ENCODE data around the gene KCNH1. TPM values are rescaled to one million over a fixed set of nuclear protein-coding genes. Genes with fewer than 3 reads are reported as not detected.
A peak's percentile ranks its signal among the peaks of the same experiment; 100 is the strongest.

The KCNH1 gene
- total and polyA plus RNA-seq, 9 of the 15 experiments (the other 6 are each of a cell fraction or from before 2014, with no cell fraction given) = not detected

- Histone ChIP-seq H3K27ac (ENCODE audit: extremely low read depth, low read depth, low read length) (no peak overlapping the region), H3K9me1 (ENCODE audit: control insufficient read depth, insufficient read depth, low read length) (no peaks in the 10 kb centered on the region), H3K27me3 (ENCODE audit: control insufficient read depth in 2 of 2, insufficient read depth in 2 of 2, low read length in 2 of 2) (no peaks in the 10 kb centered on the region), H3K4me1 (replicated peaks in 1 of 2; ENCODE audit: control insufficient read depth in 2 of 2, insufficient read depth in 2 of 2, low read length in 2 of 2) (no peaks in the 10 kb centered on the region), H3K79me2 (ENCODE audit: control insufficient read depth, insufficient read depth, low read length) (no peaks in the 10 kb centered on the region), H3K9ac (ENCODE audit: insufficient read depth in 1 of 2, low read depth in 2 of 2, low read length in 2 of 2) (no peak overlapping the region), H4K20me1 (replicated peaks; ENCODE audit: control insufficient read depth, insufficient read depth, low read length) (no peaks in the 10 kb centered on the region), H2AFZ (ENCODE audit: low read depth, low read length) (no peak overlapping the region), H3K36me3 (ENCODE audit: control insufficient read depth, insufficient read depth, low read length) (no peaks in the 10 kb centered on the region), H3K4me2 (ENCODE audit: insufficient read depth, low read length) (no peak overlapping the region), H3K9me3 (replicated peaks; ENCODE audit: control insufficient read depth, insufficient read depth, low read depth, low read length) (no peaks in the 10 kb centered on the region), H3K4me3 (no peak overlapping the region)
- ChIA-PET CTCF (ENCODE audit: low intra/inter-chr PET ratio) (no interaction called here), POLR2A (interaction anchor here (0.6 kb wide), 1 partner anchor 45 kb away, joined by 3 read pairs; no protein-coding TSS in a partner anchor)
- ATAC-seq (no peak), DNase-seq (ENCODE audit: extremely low read depth in 1 of 4, low spot score in 3 of 4) (no peak), FAIRE-seq (no peak)
- WGBS (ENCODE audit: insufficient coverage, low coverage, missing lambda C conversion rate) = 2% methylated on average over 4 of the region's 4 CpGs
- in situ Hi-C loops (cut with MboI) = no loop called here
- intact Hi-C loops (cut with micrococcal nuclease) = no loop called here
- no peak for TF ChIP-seq FOXP1 (CRISPR knock-in tag; IDR thresholded peaks at IDR 0.05)
- peak; percentile 62 for TF ChIP-seq C11orf30 (IDR thresholded peaks at IDR 0.05; ENCODE audit: low read depth)
- peak; percentile 43 for TF ChIP-seq MAFF (IDR thresholded peaks at IDR 0.05; ENCODE audit: low read length)
- TF ChIP-seq MAFG (tag; conservative IDR thresholded peaks at IDR 0.05) = peak; percentile 48
- peak; percentile 39; the same call in 1 of the 2 replicates for TF ChIP-seq MAFK (IDR thresholded peaks at IDR 0.05; ENCODE audit: low read length)
- TF ChIP-seq ZNF316 (IDR thresholded peaks at IDR 0.05) = peak; percentile 80
- TF ChIP-seq ZNF79 (CRISPR knock-in tag; IDR thresholded peaks at IDR 0.05; ENCODE audit: low read depth) = no peak
- no TSS peak for BruUV-seq (replicated peaks)
These were observed 304.9 kb downstream of the KCNH1 start for GRCh38 chr1:210828996-210829596.

GRCh38 chr1:210827481-210827880, 306.5 kb downstream of the KCNH1 start:
- CTCF ChIA-PET (ENCODE audit: low intra/inter-chr PET ratio) = no interaction called here
- no peak for DNase-seq (ENCODE audit: extremely low read depth in 1 of 4, low spot score in 3 of 4)
- no peak overlapping the region for H2AFZ ChIP-seq (ENCODE audit: low read depth, low read length)
- H4K20me1 ChIP-seq (replicated peaks; ENCODE audit: control insufficient read depth, insufficient read depth, low read length) = no peaks in the 10 kb centered on the region
- TF ChIP-seq ATF3 (IDR thresholded peaks at IDR 0.05) (peak; percentile 50), ATF3 (CRISPR knock-in tag; conservative IDR thresholded peaks at IDR 0.05) (no peak), CBX3 (IDR thresholded peaks at IDR 0.05; ENCODE audit: borderline replicate concordance in 1 of 2, low read length in 2 of 2) (no peak)
- peak; percentile 56; the same call in 2 of the 3 replicates for ATAC-seq
- no peaks in the 10 kb centered on the region for H3K27me3 ChIP-seq (ENCODE audit: control insufficient read depth in 2 of 2, insufficient read depth in 2 of 2, low read length in 2 of 2)
- no peak overlapping the region for H3K27ac ChIP-seq (ENCODE audit: extremely low read depth, low read depth, low read length)
- no peaks in the 10 kb centered on the region for H3K79me2 ChIP-seq (ENCODE audit: control insufficient read depth, insufficient read depth, low read length)
- H3K36me3 ChIP-seq (ENCODE audit: control insufficient read depth, insufficient read depth, low read length) = no peaks in the 10 kb centered on the region
- no peak overlapping the region for H3K4me3 ChIP-seq
- in situ Hi-C loops (cut with MboI) = no loop called here
- no peaks in the 10 kb centered on the region for H3K9me3 ChIP-seq (replicated peaks; ENCODE audit: control insufficient read depth, insufficient read depth, low read depth, low read length)
- POLR2A ChIA-PET = no interaction called here
- no peak overlapping the region for H3K9ac ChIP-seq (ENCODE audit: insufficient read depth in 1 of 2, low read depth in 2 of 2, low read length in 2 of 2)
- BruUV-seq (replicated peaks) = no TSS peak
- H3K4me2 ChIP-seq (ENCODE audit: insufficient read depth, low read length) = no peak overlapping the region
- no peaks in the 10 kb centered on the region for H3K9me1 ChIP-seq (ENCODE audit: control insufficient read depth, insufficient read depth, low read length)
- H3K4me1 ChIP-seq (replicated peaks in 1 of 2; ENCODE audit: control insufficient read depth in 2 of 2, insufficient read depth in 2 of 2, low read length in 2 of 2) = no peaks in the 10 kb centered on the region
- no peak for FAIRE-seq
- intact Hi-C loops (cut with micrococcal nuclease) = no loop called here
